PC-9 (cell line): ENCODE data around the gene E2F8. TPM values are rescaled to one million over a fixed set of nuclear protein-coding genes. Genes with fewer than 3 reads are reported as not detected.

Source experiments
- BruUV-seq: library from RNA; stranded (reverse); fragments of 400-500 nt; replicated peaks from 2 replicates; lab custom pipeline; 2021; lab: Mats Ljungman, UMichigan
- CTCF ChIA-PET: fragments of 300-600 bp; sonication (Branson Sonifier 250); formaldehyde crosslinking; loops from one replicate; lab custom pipeline; 2022; ENCODE audit warnings: antibody characterized with exemption; lab: Charles Lee
- POLR2A ChIA-PET: fragments of 300-600 bp; sonication (Branson Sonifier 250); formaldehyde crosslinking; loops from one replicate; lab custom pipeline; 2022; ENCODE audit warnings: antibody characterized with exemption; ENCODE audit not compliant: unreplicated experiment; lab: Charles Lee
- DNase-seq, 2 experiments: peaks; one replicate each; pipeline versions ENCODE4 v3.0.0 to v3.0.0-alpha.2; 2015 to 2022; ENCODE audit warnings: mixed read lengths in 1 of 2
- H2AFZ ChIP-seq: fragments of 200-600 bp; sonication (generic); 2 replicates; pipeline ENCODE4 v1.8.1; 2017; ENCODE audit warnings: antibody characterized with exemption
- H3F3A ChIP-seq: fragments of 200-600 bp; sonication (generic); 2 replicates; pipeline ENCODE4 v1.8.1; 2017; ENCODE audit warnings: antibody characterized with exemption, mild to moderate bottlenecking, low read depth; ENCODE audit not compliant: insufficient read depth
- H3K27ac ChIP-seq: fragments of 200-600 bp; sonication (generic); 2 replicates; pipeline ENCODE4 v1.6.1; 2016; ENCODE audit warnings: mixed run types
- H3K27me3 ChIP-seq: fragments of 200-600 bp; sonication (generic); 2 replicates; pipeline ENCODE4 v1.6.1; 2016; ENCODE audit warnings: low read depth, mixed run types; ENCODE audit not compliant: insufficient read depth
- H3K36me3 ChIP-seq: fragments of 200-600 bp; sonication (generic); 2 replicates; pipeline ENCODE4 v1.6.1; 2016; ENCODE audit warnings: low read depth, mixed run types
- H3K4me1 ChIP-seq: fragments of 200-600 bp; sonication (generic); replicated peaks from 2 replicates; pipeline ENCODE4 v1.6.1; 2016; ENCODE audit warnings: mixed run types; ENCODE audit not compliant: insufficient read depth
- H3K4me2 ChIP-seq: fragments of 200-600 bp; sonication (generic); 2 replicates; pipeline ENCODE4 v1.6.1; 2017; ENCODE audit warnings: mixed run types
- H3K4me3 ChIP-seq: fragments of 200-600 bp; sonication (generic); 2 replicates; pipeline ENCODE4 v1.6.1; 2016; ENCODE audit warnings: mixed run types
- H3K79me2 ChIP-seq: fragments of 200-600 bp; sonication (generic); 2 replicates; pipeline ENCODE4 v1.6.1; 2017; ENCODE audit warnings: low read depth, mixed run types
- H3K9me2 ChIP-seq: fragments of 200-600 bp; sonication (generic); 2 replicates; pipeline ENCODE4 v1.8.1; 2017; ENCODE audit warnings: mild to moderate bottlenecking; ENCODE audit not compliant: insufficient read depth
- H3K9me3 ChIP-seq: fragments of 200-600 bp; sonication (generic); 2 replicates; pipeline ENCODE4 v1.8.1; 2016; ENCODE audit warnings: low read depth; ENCODE audit not compliant: insufficient read depth
- H4K20me1 ChIP-seq: fragments of 200-600 bp; sonication (generic); 2 replicates; pipeline ENCODE4 v1.8.1; 2017; ENCODE audit not compliant: insufficient read depth
- EZH2 ChIP-seq: fragments of 200-600 bp; sonication (generic); IDR thresholded peaks from 2 replicates; pipeline ENCODE4 v1.8.0; 2017; ENCODE audit warnings: antibody characterized with exemption, low read depth
- intact Hi-C: fragments of 100-400 bp; cut with micrococcal nuclease; formaldehyde crosslinking; loops from one replicate; pipeline ENCODE4 v1.10.0; 2022; ENCODE audit not compliant: unreplicated experiment
- total RNA-seq: library from RNA; stranded (reverse); gene quantifications from 2 replicates; pipeline ENCODE4 v1.2.3, GENCODE V29; 2021
- TF ChIP-seq, protein P1 (sequence below): fragments of 200-600 bp; sonication (generic); conservative IDR thresholded peaks from 2 replicates; pipeline ENCODE4 v1.6.1; 2017; ENCODE audit warnings: mixed run types, antibody characterized with exemption, mild to moderate bottlenecking, moderate library complexity

Gene E2F8
- total RNA-seq, 1 experiment from 2014 or later = 26.7 TPM

DNA sequence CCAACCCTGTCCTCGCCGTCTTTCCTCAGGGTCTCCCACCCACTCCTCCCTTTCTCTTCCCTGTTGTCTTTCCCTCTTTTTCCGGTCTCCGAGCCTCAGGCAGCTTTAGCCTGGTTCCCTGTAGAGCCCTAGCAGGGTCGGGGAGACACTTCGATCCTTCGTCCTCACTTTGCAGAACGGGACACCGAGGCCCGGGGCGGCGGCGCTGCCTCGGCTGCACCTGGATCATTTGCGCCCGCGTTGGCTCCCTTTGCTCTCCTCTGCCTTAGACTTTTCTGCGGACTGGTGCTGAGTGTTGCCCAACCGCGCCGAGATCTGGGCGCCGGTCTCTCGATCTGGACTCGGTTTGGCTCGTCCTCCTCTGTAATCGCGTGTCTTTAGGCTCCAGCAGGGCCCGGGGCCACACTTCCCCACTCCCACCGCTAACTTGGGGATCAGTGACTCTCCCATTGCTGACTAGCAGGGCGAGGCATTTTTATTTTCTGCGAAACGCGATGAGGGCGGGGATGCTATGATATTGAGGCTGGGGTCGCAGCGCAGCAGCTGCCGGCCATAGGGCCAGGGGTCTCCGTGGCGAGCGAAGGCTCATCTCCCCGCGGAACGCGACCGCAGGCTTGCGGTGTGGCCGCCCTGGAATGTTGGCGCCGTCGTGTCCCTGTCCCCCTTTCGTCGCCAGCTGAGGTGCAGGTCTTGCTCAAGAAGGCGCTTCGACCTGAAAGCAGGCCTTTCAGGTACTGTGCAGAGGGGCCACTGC lies 1.6 kb upstream of the E2F8 start:
- Histone ChIP-seq H3K27ac (no peak overlapping the region), H3K9me3 (peaks cover 19% of the 10 kb centered on the region), H3F3A (peaks cover 41% of the 10 kb centered on the region), H4K20me1 (no peaks in the 10 kb centered on the region), H3K36me3 (peaks cover 9% of the 10 kb centered on the region), H3K9me2 (no peaks in the 10 kb centered on the region), H3K27me3 (no peaks in the 10 kb centered on the region), H3K79me2 (peaks cover 22% of the 10 kb centered on the region), H3K4me3 (peak overlapping the region; percentile 87; the same call in 1 of the 2 replicates), H3K4me2 (peak overlapping the region; percentile 74), H3K4me1 (peaks cover 64% of the 10 kb centered on the region), H2AFZ (no peak overlapping the region)
- DNase-seq = no peak
- TF ChIP-seq, protein P1, sequence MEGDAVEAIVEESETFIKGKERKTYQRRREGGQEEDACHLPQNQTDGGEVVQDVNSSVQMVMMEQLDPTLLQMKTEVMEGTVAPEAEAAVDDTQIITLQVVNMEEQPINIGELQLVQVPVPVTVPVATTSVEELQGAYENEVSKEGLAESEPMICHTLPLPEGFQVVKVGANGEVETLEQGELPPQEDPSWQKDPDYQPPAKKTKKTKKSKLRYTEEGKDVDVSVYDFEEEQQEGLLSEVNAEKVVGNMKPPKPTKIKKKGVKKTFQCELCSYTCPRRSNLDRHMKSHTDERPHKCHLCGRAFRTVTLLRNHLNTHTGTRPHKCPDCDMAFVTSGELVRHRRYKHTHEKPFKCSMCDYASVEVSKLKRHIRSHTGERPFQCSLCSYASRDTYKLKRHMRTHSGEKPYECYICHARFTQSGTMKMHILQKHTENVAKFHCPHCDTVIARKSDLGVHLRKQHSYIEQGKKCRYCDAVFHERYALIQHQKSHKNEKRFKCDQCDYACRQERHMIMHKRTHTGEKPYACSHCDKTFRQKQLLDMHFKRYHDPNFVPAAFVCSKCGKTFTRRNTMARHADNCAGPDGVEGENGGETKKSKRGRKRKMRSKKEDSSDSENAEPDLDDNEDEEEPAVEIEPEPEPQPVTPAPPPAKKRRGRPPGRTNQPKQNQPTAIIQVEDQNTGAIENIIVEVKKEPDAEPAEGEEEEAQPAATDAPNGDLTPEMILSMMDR = no peak
- TF ChIP-seq EZH2 = no peak
- CTCF ChIA-PET = no interaction called here
- POLR2A ChIA-PET = interaction anchor here (0.5 kb wide), 1 partner anchor 8 kb away, joined by 12 read pairs; no protein-coding TSS in a partner anchor
- intact Hi-C loops = loop anchor here (5.0 to 10.0 kb wide), 2 partner anchors 310 to 652 kb away; no protein-coding TSS in a partner anchor
- no TSS peak for BruUV-seq

DNA sequence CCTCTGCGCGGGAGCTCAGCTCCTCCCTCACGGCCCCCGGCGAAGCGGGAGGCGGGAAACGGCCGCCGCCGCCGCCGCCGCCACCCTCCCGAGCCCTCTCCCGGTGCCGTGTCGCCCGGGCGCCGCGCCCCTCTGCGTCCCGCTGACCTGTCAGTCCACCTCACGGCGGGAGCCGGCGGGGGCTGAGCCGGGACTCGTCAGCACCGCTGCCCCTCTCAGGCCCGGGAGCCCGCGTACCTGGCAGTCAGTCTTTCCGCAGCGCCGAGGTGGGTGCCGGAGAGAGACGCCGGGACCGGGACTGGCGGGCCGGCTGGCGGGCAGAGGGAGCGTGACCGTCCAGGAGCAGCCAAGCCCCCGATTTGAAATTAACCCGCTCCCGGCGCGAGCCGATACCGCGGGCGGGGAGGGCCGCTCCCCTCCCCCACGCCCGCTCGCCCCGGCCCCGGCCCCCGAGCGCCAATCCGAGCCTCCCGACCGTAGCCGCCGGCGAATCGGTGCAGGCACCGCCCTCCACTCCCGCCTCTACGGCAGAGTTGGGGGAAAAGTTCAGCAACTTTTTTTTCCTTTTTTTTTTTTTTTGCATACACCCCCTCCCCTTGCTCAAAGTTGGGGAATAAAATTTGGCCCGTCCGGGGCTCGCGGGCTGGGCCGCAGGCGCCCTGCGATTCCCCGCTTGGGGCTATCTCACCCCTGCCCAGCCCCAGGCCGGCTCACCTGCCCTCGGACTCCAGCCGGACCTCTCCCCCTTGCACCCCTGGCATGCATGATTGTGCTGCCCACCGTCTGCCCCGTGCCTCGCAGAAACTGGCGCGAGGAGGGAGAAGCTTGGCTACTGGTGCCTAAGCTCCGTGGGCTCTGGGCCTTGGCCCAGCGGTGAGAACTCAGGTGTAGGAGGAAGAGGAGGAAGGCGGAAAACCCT lies 774 bp upstream of the E2F8 start:
- Histone ChIP-seq H3K4me2 (peak overlapping the region; percentile 74), H3K79me2 (peaks cover 22% of the 10 kb centered on the region), H3K4me1 (peaks cover 64% of the 10 kb centered on the region), H3K27ac (peak overlapping the region; percentile 46; the same call in 1 of the 2 replicates), H3K36me3 (peaks cover 17% of the 10 kb centered on the region), H3K9me2 (no peaks in the 10 kb centered on the region), H3F3A (peaks cover 41% of the 10 kb centered on the region), H3K4me3 (peak overlapping the region; percentile 87), H4K20me1 (no peaks in the 10 kb centered on the region), H3K9me3 (peaks cover 11% of the 10 kb centered on the region), H3K27me3 (no peaks in the 10 kb centered on the region), H2AFZ (peak overlapping the region; percentile 70; the same call in 1 of the 2 replicates)
- ChIA-PET POLR2A (interaction anchor here (0.5 to 0.7 kb wide), 3 partner anchors 125 to 301 kb away, joined by 3 to 5 read pairs (median 3); no protein-coding TSS in a partner anchor), CTCF (interaction anchor here (0.6 kb wide), 1 partner anchor 18 kb away, joined by 15 read pairs; no protein-coding TSS in a partner anchor)
- intact Hi-C loops = loop anchor here (1.0 to 10.0 kb wide), 5 partner anchors 41 to 653 kb away; partner anchors contain the start of gene CSRP3
- TF ChIP-seq, protein P1 = no peak
- no peak for TF ChIP-seq EZH2
- BruUV-seq = TSS peak; percentile 55
- DNase-seq = peak in 1 of 2 experiments; percentile 67

DNA sequence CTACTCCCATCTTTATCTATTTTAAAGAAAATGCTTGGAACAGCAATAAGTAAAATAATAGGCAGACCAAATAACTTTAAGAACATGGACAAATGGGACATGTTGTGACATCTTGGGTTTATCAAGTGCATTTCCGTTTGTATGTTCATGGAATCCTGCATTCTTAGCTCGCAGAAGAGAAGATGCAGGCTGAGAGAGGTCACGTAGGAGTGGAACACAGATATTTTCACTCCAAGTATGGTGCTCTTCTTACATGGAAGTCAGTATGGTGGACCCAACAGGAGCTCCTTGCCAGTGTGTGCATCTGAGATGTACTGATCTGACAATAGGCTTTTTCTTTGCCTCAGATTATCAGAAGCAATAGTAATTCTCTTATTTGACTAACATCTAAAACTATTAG lies 1.7 kb downstream of the E2F8 start:
- no peaks in the 10 kb centered on the region for H4K20me1 ChIP-seq
- intact Hi-C loops = no loop called here
- no peak overlapping the region for H2AFZ ChIP-seq
- peak overlapping the region; percentile 87 for H3K4me3 ChIP-seq
- H3K4me2 ChIP-seq = peak overlapping the region; percentile 94
- H3K27ac ChIP-seq = no peak overlapping the region
- BruUV-seq = no TSS peak
- ChIA-PET POLR2A (interaction anchor here (0.7 kb wide), 1 partner anchor 160 kb away, joined by 10 read pairs; no protein-coding TSS in a partner anchor), CTCF (no interaction called here)
- H3K36me3 ChIP-seq = peaks cover 27% of the 10 kb centered on the region
- no peaks in the 10 kb centered on the region for H3K27me3 ChIP-seq
- H3K9me3 ChIP-seq = no peaks in the 10 kb centered on the region
- no peaks in the 10 kb centered on the region for H3K9me2 ChIP-seq
- TF ChIP-seq EZH2 = no peak
- TF ChIP-seq, protein P1 = no peak
- H3K79me2 ChIP-seq = peaks cover 22% of the 10 kb centered on the region
- peaks cover 27% of the 10 kb centered on the region for H3F3A ChIP-seq
- H3K4me1 ChIP-seq = peaks cover 42% of the 10 kb centered on the region
- DNase-seq = no peak
